Measurements from ENCODE around the gene GGCX.

Gene GGCX

DNA sequence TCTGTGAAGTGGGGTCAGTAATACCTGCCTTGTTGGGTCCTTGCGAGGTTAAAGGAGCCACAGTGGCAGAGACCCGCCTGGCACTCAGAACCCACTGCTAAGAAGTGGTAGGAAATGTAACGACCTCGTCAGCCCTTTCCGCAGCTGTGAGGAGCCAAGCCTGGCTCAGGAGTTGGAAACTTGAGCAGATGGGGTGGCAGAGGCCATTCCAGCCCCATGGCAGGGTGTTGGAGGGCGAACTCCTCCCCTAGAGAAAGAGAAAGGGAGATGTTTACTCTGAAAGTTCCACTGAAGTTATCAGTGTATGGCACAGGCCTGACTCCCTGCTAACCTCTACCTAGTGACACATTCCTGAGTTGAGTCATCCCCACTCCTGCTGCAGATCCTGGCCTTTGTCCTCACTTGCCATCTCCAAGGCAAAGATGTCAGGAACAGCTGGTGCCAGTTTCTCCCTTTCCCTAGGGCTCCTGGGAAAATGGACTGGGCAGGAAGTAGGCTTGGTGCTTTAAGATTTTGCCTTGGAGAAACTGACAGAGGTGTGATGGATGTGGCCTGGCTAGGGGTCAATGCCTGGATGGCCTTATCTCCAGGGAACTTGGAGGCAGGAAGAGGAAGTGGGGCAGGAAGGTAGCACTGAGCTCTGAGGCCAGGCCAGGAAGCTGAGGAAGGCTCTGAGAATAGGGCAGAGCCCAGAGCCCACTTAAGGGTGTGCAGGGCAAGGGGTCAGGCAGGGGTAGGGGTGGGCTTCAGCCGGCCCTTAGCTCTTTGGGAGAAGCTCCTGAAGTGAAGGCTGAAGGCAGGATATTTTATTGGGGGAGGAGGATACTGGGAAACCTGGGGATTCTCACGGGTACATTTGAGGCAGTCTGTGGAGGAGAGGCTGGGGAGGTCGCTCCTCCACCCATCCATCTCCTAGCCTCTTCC, 23.8 kb upstream of the GGCX start:
- Histone ChIP-seq H3K4me1 (peaks cover 7% of the 10 kb centered on the region), H3K27me3 (ENCODE audit: control insufficient read depth, insufficient read depth, low read length) (no peaks in the 10 kb centered on the region), H3K9me3 (ENCODE audit: control insufficient read depth, low read length) (no peaks in the 10 kb centered on the region), H3K4me2 (ENCODE audit: low read length) (peak overlapping the region; percentile 32), H3K9ac (no peak overlapping the region), H3K27ac (peak overlapping the region; percentile 65), H3K4me3 (ENCODE audit: low read depth, low read length) (peak overlapping the region; percentile 12), H3K79me2 (peaks cover 15% of the 10 kb centered on the region), H2AFZ (peak overlapping the region; percentile 39), H3K36me3 (ENCODE audit: control insufficient read depth, insufficient read depth, low read length) (no peaks in the 10 kb centered on the region)
- TF ChIP-seq, protein P1, sequence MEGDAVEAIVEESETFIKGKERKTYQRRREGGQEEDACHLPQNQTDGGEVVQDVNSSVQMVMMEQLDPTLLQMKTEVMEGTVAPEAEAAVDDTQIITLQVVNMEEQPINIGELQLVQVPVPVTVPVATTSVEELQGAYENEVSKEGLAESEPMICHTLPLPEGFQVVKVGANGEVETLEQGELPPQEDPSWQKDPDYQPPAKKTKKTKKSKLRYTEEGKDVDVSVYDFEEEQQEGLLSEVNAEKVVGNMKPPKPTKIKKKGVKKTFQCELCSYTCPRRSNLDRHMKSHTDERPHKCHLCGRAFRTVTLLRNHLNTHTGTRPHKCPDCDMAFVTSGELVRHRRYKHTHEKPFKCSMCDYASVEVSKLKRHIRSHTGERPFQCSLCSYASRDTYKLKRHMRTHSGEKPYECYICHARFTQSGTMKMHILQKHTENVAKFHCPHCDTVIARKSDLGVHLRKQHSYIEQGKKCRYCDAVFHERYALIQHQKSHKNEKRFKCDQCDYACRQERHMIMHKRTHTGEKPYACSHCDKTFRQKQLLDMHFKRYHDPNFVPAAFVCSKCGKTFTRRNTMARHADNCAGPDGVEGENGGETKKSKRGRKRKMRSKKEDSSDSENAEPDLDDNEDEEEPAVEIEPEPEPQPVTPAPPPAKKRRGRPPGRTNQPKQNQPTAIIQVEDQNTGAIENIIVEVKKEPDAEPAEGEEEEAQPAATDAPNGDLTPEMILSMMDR (IDR thresholded peaks at IDR 0.05) = no peak

DNA sequence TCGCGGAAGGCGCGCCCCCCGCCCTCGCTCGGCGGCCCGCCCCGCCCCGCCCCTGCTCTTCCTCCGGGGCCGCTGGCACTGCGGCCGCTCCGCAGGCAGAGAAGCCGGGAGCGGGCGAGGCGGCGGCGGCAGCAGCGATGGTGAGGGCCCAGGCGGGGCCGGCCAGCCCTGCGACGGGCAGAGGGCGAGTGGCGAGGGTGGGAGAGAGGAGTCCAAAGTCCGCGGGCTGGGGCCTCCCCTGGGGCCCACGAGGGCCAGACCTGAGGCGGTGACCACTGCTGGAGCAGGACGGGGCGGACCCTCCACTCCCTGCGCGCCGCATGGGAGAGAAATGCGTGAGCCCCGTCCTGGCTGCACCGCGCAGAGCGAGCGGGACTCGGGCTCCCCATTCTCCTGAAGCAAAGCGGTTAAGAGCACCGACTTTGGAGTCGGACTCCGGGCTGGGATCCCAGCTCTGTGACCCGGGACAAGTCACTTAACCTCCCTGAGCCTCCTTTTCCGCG, 23.1 kb upstream of the GGCX start, which contains the start of gene VAMP5:
TSS of gene VAMP5 (plus strand) at position 78 of the 503 bp plus-strand sequence. CDS start at position 138, 60 bp downstream.
- Histone ChIP-seq H3K79me2 (peaks cover 11% of the 10 kb centered on the region), H3K36me3 (ENCODE audit: control insufficient read depth, insufficient read depth, low read length) (no peaks in the 10 kb centered on the region), H3K9me3 (ENCODE audit: control insufficient read depth, low read length) (no peaks in the 10 kb centered on the region), H3K27me3 (ENCODE audit: control insufficient read depth, insufficient read depth, low read length) (no peaks in the 10 kb centered on the region), H3K4me2 (ENCODE audit: low read length) (peak within 1 kb of the TSS; percentile 32), H3K4me1 (peaks cover 7% of the 10 kb centered on the region), H2AFZ (peak within 1 kb of the TSS; percentile 39), H3K9ac (no peak within 1 kb of the TSS), H3K27ac (peak within 1 kb of the TSS; percentile 65), H3K4me3 (ENCODE audit: low read depth, low read length) (peak within 1 kb of the TSS; percentile 12)
- TF ChIP-seq, protein P1 (IDR thresholded peaks at IDR 0.05) = no peak

DNA sequence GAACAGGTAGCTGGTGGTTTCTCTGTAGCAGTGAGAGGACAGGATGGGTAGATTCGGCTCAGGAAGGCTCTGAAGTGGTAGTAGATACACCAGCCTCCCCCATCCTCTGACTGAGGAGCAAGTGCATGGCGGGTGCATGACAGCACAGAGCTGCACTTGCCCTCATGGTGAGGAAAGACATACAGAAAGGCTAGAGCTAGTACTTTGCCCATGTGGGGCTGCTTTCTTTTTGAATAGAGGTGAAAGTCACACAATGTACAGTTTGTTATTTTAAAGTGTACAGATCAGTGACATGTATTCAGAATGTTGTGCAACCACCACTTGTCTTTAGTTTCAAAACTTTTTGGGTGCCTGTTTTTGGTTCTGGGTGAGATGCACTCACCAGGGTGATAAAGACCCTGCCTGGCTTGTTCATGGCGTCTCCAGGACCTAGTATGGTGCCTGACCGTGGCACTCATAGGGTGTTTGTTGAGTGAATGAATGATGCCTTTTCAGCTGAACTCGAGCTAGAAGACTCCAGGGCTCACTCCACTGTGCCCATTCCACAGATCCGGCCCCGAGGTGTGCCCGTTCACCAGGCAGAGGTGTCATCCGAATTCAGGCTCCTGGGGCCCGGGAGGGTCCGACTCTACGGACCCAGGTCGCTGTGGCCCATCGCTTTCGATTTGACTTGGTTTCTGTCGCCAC, 22.5 kb upstream of the GGCX start:
- TF ChIP-seq, protein P1 (IDR thresholded peaks at IDR 0.05) = no peak
- Histone ChIP-seq H3K79me2 (peaks cover 7% of the 10 kb centered on the region), H3K9ac (no peak overlapping the region), H3K4me1 (peaks cover 9% of the 10 kb centered on the region), H3K4me2 (ENCODE audit: low read length) (peak overlapping the region; percentile 27), H3K9me3 (ENCODE audit: control insufficient read depth, low read length) (no peaks in the 10 kb centered on the region), H3K4me3 (ENCODE audit: low read depth, low read length) (peak overlapping the region; percentile 12), H3K27me3 (ENCODE audit: control insufficient read depth, insufficient read depth, low read length) (no peaks in the 10 kb centered on the region), H3K36me3 (ENCODE audit: control insufficient read depth, insufficient read depth, low read length) (no peaks in the 10 kb centered on the region), H2AFZ (no peak overlapping the region), H3K27ac (peak overlapping the region; percentile 64)

DNA sequence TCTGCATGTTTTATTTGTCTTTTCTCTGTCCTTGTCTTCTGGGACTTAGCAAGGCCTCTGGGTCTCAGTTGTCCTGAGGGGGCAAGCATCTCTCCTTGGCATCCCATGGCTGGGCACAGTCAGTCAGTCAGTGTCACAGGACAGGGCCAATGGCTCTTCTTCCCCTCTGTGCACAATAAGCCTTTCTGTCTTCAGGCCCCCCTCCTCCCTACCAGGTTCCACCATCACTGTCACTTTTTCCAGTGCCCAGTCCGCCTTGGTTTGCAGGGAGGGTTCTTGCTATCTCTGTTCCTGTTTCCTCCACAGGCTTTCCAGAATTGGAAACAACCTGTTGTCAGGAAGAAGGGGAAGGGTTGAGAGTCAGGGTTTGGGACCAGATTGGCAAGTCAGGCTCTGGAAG, 21.2 kb upstream of the GGCX start:
- peaks cover 12% of the 10 kb centered on the region for H3K4me1 ChIP-seq

More for the DNA sequence above, 21.2 kb upstream of the GGCX start:
- Histone ChIP-seq H2AFZ (no peak overlapping the region), H3K4me2 (ENCODE audit: low read length) (no peak overlapping the region), H3K9ac (no peak overlapping the region), H3K79me2 (peaks cover 4% of the 10 kb centered on the region), H3K36me3 (ENCODE audit: control insufficient read depth, insufficient read depth, low read length) (no peaks in the 10 kb centered on the region), H3K27me3 (ENCODE audit: control insufficient read depth, insufficient read depth, low read length) (no peaks in the 10 kb centered on the region), H3K4me3 (ENCODE audit: low read depth, low read length) (no peak overlapping the region), H3K9me3 (ENCODE audit: control insufficient read depth, low read length) (no peaks in the 10 kb centered on the region), H3K27ac (no peak overlapping the region)
- TF ChIP-seq, protein P1 (IDR thresholded peaks at IDR 0.05) = no peak
